Stimulated activated CD8-positive, alpha-beta memory T cell treated with anti-CD3 and anti-CD28 coated beads, Interleukin-4, amount 100 ng/mL, for 4 hours (primary cell): Measurements from ENCODE around the gene PACSIN1.

Source experiments
- DNase-seq, 2 donors: peaks; one replicate each; pipeline ENCODE4 v3.0.0-alpha.2; 2020; ENCODE audit warnings: low read depth in 2 of 2, low spot score in 1 of 2

The PACSIN1 gene

DNA sequence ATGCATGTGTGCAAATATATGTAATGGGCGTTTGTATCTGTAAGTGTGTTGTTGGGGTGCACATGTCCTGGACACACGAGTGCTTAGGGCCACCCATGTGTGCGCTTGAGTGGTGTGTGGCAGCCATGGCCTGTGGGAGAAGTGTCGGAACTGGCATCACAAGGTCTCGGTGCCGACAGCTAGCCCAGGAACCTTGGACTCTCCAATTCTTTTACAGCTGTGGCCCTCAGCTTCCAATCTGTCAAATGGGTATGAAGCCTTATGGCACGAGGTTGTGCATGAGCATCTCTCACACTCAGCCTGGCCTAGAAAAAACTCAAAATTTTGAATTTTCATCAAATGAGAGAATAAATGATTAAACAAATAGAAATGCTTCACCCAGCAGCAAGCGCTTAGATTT lies 48.2 kb downstream of the PACSIN1 start:
- DNase-seq = no peak

DNA sequence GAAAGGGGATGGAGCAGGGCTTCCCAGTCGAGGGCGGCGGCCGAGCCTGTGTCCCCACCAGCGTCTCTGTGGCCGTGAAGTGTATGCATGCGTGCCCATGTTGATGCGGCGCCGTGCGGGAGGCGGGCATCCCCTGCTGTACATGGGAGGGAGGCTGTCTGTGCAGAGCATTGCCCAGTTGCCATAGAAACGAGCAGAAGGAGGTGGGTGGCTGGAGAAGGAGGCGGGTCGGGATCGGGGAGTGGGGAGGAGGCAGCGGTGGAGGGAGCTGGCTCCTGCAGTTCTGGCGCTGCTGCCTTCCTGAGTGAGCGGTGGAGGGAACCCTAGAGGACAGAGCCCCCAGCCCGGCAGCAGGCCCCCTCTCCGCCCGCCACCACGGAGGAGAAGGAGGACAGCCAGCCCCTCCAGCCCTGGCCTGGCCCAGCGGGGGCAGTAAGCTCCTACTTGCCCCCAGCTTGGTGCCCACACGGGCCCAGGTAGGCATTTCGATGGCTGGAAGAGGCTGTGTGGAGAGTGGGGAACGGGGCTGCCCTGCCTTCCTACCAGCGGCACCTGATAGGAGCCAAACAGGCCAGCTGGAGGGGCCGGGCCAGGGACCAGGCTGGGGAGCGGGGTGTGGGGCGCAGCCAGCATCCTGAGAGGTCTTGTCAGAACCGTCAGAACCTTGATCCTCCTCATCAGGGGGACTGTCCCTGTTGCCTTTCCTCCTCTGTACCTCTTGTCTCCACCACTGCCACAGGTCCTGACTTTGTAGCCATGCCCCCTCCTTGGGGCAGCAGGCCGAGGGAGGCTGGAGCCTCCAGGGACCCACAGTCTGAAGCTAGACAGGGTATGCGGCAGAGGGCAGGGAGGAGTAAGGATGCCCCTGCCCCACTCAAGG lies 49.0 kb downstream of the PACSIN1 start:
- no peak for DNase-seq

DNA sequence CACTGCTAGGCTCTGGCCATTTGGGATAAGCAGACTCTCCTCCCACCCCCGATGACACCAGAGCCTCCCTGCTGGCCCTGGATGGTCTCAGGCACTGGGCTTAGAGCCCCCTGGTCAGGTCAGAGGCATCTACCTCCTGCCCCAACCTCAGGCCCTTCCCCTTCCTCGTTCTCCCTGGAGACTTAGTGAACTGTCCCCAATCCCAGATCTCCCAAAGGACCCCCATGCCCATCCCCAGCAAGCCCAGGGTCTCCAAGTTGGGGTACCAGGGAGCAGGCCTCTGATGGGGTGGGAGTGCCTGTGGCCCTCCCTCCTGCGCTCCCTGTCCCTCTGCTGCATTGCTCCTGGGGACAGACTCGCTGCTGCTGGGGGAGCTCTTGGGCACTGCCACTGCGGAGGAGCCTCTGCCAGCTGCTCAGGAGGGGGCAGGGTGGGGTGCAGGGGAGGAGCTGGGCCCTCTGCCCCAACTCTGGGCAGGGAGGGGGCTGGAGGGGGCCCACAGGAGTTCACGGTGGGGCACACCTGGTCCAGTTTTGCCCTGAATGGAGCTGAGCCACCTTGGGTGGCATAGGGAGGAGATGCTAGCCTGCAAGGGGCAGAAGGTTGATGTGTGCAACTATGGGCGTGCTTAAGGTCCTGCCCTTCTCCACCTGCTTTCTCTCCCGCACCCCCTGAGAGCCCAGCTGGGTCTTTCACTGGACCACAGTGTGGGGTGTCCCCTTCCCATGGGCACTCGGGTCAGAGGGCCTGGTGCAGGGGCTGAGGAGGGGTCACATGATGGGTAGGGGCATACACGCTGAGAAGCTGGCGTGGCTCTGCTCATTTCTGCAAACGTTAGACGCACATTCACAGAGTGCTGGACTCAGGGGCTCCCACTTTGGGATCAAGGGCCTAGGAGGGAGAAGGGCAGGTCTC lies 49.9 kb downstream of the PACSIN1 start:
- no peak for DNase-seq

DNA sequence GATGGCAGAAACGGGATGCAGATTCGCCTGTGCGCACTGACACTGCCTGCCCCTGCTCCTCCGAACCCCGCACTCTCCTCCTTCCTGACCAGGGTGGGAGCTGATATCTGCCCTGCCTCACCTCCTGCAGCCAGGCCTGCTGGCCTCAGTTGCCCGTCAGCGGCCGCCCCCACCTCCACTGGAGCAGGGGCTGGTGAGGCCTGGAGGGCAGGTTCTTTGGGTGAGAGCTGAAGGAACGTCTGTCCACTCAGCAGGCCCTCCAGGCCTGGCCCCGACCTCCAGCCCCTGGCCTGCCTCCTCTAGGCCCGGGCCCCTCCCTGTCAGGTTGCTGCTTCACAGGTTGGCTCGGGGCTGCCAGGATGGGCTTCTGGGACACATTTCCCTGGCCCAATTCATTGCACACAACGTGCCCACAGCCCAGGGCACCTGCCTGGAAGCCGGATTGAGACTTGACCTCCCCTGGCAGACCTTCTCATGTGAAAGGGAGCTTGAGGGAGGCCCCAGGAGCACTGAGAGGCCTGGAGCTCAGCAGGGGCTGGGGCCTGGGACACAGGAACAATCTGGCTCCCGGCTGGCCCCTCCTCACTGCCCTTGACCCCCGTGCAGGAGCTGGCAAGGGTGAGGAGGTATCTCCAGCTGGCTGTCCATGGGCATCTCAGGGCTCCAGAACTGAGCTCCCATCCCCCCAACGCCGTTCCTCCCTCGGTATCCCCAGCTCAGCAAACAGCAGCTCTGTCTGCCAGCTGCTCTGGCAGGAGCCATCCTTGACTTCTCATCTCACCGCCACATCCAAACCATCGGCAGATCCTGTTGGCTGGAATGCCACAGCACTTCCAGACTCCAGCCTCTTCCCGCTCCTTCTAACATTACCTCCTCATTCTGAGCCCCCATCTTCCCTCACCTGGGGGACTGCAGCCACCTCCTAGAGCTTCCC lies 50.8 kb downstream of the PACSIN1 start:
- DNase-seq = no peak

- no peak for DNase-seq
These were observed 51.6 kb downstream of the PACSIN1 start for GRCh38 chr6:34517461-34517881.

DNA sequence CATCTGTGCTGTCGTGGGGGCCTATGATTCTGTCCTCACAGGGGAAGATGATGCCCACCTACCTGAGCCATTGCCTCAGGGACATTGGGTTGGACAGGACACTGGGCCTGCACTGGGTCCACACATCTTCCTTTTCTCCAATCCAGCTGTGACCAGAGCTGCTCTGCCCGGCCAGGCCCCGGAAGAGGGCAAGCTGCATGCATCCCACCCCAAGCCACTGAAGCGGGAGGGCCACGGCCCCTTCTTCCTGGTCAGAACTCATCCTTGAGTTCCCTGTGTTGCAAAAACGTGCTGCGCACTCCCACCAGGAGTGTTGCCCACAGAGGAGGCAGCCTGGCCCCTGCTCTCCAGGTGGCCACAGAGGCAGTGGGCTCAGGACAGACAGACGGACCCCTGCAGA lies 52.1 kb downstream of the PACSIN1 start:
- DNase-seq = no peak

DNA sequence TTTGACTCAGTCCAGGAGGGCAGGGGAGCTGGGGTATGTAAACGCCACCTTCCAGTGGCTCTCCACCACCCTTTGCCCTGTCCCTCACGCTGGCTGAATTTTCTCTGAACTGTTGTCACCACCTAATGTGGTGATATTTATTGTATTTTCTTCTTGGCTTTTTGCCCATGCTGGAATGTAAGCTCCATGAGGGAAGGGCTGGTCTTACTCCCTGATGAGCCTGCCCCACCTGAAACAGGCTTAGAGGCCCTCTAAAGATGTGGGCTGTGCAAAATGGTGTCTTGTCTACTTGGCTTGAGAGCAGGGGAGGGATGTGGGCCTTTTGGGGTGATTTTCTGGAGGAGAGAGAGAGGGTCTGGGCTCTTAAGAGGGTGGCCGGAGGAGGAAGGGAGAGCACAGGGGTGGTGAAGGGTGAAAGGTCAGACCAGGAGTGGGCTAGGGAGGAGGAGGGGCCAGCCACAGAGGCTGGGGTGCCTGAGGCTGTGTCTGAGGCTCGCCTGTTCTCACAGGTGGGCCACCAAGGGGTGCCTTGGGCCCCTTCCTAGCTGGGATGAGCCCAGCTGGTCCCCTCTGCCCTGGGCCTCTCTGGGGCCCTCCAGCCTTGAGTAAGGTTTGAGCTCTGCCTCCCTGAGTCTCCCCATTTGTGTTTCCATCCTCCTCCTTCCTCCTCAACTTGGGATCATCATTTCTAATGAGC lies 52.9 kb downstream of the PACSIN1 start:
- DNase-seq = no peak

DNA sequence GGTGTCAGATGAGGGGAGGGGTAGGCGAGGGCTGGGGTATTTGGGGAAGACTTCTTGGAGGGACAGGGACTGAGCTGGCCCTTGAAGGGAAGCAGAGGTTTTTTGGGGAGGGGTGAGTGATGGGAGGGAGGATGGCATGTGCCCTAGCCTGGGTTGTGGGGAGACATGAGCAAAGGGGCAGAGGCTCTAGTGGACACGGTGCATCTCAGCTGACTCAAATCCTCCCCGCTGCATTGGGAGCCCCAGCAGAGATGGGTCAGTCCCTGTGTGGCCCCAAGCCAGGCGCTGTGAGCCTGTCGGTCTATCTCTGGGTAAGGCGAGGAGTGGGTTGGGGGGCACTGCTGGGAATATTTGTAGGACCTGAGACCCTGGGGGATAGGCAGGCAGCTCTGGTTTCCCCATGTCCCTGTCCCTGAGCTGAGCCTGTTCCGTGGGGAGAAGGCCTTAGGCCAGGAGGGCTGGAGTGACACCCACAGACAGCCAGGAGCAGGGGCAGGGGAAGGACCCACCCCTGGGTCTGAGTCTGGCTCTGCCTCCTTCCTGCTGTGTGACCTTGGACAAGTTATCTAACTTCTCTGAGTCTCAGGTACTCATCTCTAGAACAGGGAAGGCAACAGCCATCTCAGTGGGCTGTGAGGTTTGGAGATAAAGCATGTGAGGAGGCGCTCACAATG lies 54.2 kb downstream of the PACSIN1 start:
- DNase-seq = no peak

DNA sequence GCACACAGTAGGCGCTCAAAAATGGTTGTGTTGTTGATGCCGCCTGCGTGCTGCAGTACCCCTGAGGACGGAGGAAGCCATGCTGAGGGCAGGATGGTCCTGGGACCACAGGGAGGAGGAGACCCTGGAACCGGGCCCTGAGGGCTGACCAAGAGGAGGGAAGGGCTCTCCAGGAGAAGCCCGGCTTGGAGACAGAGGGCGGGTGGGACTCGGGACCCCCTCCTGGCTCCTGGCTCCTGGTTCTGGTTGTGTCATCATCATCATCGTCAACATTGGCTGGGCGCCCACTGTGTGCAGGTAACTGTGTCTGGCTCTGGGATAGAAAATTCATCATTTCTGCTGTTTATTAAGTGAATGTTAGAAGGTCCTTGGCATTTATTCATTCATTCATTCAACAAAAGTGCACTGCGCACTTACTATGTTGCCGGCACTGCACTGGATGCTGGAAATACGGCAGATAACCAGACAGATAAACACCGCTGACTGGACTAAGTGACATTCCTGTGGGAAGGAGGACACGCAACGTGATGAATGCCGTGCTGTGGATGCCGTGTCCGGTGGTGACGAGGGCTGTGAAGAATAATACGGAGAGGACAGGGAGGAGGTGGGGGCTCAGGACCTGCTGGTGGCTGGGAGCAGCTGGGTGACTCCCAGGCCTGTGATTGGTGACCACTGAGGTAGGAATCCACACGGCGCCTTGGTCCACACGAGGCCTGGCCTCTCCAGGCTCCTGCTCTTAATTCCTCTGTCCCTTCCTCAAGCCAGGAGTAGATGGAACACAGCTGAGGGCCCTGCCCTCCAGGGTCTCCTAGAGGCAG lies 55.0 kb downstream of the PACSIN1 start:
- DNase-seq = no peak

DNA sequence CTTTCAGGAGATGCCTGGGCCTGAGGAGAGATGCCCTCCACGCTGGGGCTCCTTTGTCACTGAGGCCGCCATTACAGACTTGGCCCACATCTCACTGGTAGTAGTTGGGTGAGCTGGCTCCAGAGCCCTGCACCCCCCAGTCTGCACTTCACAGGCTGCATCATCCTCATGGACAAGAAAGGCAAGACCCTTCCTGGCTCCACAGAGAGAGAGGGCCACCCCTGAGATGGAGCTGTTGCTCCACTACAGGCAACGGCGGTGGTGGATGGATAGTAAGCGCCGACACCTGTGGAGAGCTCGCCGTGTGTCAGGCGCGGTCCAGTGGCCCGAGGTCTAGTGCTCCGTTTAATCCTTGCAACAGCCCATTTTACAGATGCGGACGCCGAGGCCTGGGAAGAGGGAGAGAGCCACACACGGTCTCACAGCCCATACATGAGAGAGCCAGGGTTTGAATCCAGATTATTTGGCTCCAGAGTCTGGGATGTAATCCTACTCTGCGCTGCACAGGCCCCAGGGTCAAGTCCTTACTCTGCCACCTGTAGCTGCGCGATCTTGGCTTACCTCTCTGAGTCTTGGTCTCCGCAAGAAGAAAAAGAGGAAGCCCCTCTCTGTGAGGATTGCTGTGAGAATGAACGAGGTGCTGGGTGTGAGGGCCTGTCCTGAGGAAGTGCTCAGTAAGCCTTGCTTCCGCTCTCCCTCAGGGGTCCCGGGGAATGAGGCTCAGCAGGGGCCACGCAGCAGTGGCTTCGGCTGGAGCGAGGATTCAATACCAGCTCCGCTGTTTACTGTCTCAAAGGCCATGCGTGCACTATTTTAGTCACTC lies 55.8 kb downstream of the PACSIN1 start:
- no peak for DNase-seq

GRCh38 chr6:34522761-34523160 lies 56.9 kb downstream of the PACSIN1 start:
- no peak for DNase-seq

DNA sequence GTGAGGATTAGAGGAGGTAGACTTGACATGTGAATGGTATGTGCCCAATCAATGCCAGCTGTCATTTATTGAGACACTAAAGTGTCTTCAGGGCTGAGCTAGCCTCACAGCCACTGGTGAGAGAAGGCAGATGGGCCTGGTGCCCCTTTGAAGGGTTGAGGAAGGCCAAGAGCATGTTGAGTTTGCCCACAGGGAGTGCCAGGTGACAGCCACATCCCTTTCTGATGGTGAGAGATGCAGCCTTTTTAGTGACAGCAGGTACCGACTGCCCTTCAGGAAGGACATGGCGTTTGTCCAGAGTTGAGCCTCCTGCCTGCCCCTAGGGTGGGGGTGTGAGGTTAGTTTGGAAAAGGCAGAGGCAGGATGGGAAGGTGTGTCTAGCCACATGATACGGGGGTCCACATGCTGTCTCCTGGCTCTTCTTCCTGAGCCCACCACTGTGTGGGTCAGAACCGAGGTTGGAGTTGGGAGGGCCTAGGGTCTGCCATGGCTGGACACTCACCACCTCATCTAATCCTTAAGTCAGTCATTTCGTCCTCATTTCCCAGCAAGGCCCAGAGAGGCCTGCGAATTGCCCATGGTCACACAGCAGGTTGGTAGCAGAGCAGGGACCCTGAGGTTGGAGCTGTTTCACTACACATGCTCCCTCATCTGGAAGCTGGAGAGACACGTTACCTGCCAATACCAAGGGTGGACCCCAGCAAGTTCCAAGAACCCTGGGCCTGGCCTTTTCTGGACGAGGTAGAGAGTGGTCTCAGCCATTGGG lies 57.7 kb downstream of the PACSIN1 start:
- DNase-seq = no peak

DNA sequence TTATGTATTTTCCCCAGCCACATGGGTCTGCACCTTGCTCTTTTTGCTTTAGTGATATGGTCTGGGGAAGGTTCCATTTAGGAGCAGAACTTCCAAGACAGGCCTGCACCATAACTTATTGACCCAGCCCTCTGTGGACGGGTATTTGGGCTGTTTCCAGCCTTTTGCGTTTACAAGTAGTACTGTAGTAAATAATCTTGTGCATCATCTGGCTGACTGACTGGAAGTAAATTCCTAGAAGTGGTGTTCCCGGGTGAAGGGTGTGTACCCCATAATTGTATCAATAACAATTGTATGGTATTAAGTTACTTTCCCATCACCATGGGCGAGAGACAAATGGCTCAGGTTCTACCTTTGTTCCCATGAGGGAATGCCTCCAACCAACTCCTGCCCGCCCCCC lies 58.6 kb downstream of the PACSIN1 start:
- DNase-seq = no peak

- DNase-seq = no peak
These were observed 59.1 kb downstream of the PACSIN1 start for GRCh38 chr6:34524971-34525370.

DNA sequence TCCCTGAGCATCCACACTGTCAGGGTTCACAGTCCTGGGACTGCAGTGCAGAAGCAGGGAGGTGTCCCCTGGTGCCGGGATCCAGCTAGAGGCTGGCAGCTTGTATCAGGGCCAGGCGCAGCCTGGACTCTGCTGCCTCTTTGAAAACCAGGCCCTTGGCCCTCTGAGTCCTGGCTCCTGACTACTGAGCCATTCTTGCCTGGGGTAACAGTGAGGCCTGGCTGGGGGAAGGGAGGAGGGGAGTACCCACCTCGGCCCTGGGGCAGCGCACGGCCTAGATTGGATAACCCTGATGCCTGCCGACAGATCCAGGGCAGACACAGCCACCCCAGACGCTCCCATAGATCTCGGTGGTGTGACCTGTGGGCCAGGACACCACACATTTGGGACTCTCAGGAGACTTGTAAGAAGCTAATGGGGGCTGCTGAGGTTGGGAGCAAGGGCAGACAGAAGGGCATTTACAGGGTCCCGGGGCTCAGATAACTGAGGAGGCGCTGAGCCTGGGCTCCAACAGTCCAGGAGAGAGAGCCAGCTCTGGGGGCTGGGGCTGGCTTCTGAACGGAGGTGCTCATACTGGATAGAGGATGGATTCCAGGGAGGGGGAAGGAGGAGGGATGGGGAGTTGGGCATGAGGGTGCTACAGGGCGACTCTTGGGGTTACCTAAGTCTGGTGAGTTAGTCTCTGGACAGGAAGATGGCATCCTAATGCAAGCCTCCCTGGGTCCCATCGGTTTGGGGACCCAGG lies 59.7 kb downstream of the PACSIN1 start:
- no peak for DNase-seq

DNA sequence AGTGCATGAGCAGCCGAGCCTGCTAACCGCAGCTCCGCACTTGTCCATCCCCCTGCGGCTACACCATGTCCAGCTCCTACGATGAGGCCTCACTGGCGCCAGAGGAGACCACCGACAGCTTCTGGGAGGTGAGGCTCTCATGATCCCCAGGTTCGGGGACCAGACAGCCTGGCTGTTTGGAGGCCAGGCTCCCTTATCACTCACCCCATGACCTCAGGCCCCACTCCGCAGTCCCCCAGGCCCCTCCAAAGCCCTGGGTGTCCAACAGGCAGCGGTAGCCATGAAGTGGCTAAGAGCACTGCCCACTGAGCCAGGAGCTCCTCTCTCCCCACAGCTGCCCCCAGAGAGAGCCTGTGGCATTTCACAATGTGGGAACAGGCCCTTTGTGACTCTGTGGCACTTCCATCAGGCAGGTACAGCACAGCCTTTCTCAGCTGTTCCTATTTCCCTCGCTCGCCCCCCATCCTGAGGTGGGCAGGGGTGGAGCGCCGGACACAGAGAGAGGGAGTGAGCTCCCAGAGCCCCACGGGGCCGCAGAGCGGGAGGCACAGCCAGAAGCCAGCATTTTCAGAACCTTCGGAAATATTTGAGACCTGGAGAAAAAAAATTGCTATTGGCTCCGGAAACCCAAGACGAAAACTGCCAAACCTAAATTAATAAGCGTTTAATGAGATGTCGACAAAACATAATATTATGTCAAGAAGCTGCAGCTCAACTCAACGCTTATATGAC lies 60.5 kb downstream of the PACSIN1 start:
- no peak for DNase-seq
